ENCODE results near the gene IL3RA. TPM values are rescaled to one million over a fixed set of nuclear protein-coding genes. Genes with fewer than 3 reads are reported as not detected.

Gene IL3RA
- total RNA-seq, 1 experiment from 2014 or later = not detected

DNA sequence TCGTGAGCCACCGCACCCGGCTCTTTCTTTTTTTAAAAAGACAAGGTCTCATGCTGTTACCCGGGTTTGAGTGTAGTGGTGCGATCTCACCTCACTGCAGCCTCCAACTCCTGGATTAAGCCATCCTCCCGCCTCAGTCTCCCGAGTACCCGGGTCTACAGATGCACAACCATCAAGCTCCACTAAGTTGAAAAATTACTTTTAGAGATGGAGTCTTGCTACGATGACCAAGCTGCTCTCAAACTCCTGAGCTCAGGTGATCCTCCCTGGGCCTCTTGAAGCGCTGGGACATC, 53.4 kb downstream of the IL3RA start:
- no peak overlapping the region for H3K4me3 ChIP-seq (ENCODE audit: low read depth, low read length)
- TF ChIP-seq, protein P1, sequence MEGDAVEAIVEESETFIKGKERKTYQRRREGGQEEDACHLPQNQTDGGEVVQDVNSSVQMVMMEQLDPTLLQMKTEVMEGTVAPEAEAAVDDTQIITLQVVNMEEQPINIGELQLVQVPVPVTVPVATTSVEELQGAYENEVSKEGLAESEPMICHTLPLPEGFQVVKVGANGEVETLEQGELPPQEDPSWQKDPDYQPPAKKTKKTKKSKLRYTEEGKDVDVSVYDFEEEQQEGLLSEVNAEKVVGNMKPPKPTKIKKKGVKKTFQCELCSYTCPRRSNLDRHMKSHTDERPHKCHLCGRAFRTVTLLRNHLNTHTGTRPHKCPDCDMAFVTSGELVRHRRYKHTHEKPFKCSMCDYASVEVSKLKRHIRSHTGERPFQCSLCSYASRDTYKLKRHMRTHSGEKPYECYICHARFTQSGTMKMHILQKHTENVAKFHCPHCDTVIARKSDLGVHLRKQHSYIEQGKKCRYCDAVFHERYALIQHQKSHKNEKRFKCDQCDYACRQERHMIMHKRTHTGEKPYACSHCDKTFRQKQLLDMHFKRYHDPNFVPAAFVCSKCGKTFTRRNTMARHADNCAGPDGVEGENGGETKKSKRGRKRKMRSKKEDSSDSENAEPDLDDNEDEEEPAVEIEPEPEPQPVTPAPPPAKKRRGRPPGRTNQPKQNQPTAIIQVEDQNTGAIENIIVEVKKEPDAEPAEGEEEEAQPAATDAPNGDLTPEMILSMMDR (IDR thresholded peaks at IDR 0.05; ENCODE audit: insufficient read depth in 1 of 2, low read depth in 1 of 2, low read length in 1 of 2, severe bottlenecking in 1 of 2, unreplicated experiment in 1 of 2) = no peak
- peaks cover 19% of the 10 kb centered on the region for H3K36me3 ChIP-seq (ENCODE audit: control insufficient read depth, insufficient read depth, low read length)
- POLR2A ChIA-PET = no interaction called here
- no peaks in the 10 kb centered on the region for H3K27me3 ChIP-seq (replicated peaks; ENCODE audit: control insufficient read depth, insufficient read depth, low read length)
- Mint-ChIP-seq H3K36me3 (ENCODE audit: insufficient read depth, unreplicated experiment) (peaks cover 93% of the 10 kb centered on the region), H3K4me1 (ENCODE audit: low read depth, unreplicated experiment) (peaks cover 19% of the 10 kb centered on the region), H3K27ac (ENCODE audit: unreplicated experiment) (no peak overlapping the region), H3K27me3 (ENCODE audit: insufficient read depth, unreplicated experiment) (no peaks in the 10 kb centered on the region), H3K4me3 (ENCODE audit: unreplicated experiment) (peak overlapping the region; percentile 31), H3K9me3 (ENCODE audit: unreplicated experiment) (no peaks in the 10 kb centered on the region)
- H3K4me1 ChIP-seq = 0 out of 2 replicates have a peak, but pooled peaks cover 5% of the 10 kb centered on the region
- H3K9me3 ChIP-seq = no peaks in the 10 kb centered on the region
- intact Hi-C loops (cut with micrococcal nuclease; ENCODE audit: unreplicated experiment) = no loop called here
- peak in 1 of 2 experiments; percentile 24 for DNase-seq
- no TSS peak for BruUV-seq (replicated peaks)
- CTCF ChIA-PET = no interaction called here

DNA sequence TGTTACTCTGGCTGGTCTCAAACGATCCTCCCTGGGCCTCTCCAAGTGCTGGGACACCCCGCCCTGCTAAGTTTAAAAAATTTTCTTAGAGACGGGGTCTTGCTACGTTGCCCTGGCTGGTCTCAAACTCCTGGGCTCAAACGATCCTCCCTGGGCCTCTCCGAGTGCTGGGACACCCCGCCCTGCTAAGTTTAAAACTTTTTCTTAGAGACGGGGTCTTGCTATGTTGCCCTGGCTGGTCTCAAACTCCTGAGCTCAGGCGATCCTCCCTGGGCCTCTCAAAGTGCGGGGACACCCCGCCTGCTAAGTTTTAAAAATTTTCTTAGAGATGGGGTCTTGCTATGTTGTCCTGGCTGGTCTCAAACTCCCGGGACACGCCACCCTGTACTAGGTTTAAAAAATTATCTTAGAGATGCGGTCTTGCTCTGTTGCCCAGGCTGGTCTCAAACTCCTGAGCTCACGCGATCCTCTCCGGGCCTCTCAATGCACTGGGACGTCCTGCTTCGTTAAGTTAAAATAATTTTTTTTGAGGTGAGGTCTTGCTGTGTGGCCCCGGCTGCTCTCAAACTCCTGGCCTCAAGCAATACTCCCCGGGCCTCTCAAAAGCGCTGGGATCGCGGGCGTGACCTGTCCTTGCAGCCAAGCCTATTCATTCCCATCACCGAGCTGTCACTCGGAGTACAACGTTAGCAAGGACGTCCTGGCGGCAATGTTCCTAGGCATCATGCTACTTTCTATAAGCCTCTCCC, 54.2 kb downstream of the IL3RA start:
- TF ChIP-seq, protein P1 (IDR thresholded peaks at IDR 0.05; ENCODE audit: insufficient read depth in 1 of 2, low read depth in 1 of 2, low read length in 1 of 2, severe bottlenecking in 1 of 2, unreplicated experiment in 1 of 2) = no peak
- Histone ChIP-seq H3K4me1 (0 out of 2 replicates have a peak, but pooled peaks cover 5% of the 10 kb centered on the region), H3K27me3 (replicated peaks; ENCODE audit: control insufficient read depth, insufficient read depth, low read length) (no peaks in the 10 kb centered on the region), H3K4me3 (ENCODE audit: low read depth, low read length) (peak overlapping the region; percentile 100), H3K36me3 (ENCODE audit: control insufficient read depth, insufficient read depth, low read length) (peaks cover 16% of the 10 kb centered on the region), H3K9me3 (no peaks in the 10 kb centered on the region)
- peak in 1 of 2 experiments; percentile 22 for DNase-seq
- Mint-ChIP-seq H3K36me3 (ENCODE audit: insufficient read depth, unreplicated experiment) (peaks cover 94% of the 10 kb centered on the region), H3K27ac (ENCODE audit: unreplicated experiment) (peak overlapping the region; percentile 99), H3K4me1 (ENCODE audit: low read depth, unreplicated experiment) (peaks cover 20% of the 10 kb centered on the region), H3K9me3 (ENCODE audit: unreplicated experiment) (no peaks in the 10 kb centered on the region), H3K27me3 (ENCODE audit: insufficient read depth, unreplicated experiment) (no peaks in the 10 kb centered on the region), H3K4me3 (ENCODE audit: unreplicated experiment) (peak overlapping the region; percentile 93)
- intact Hi-C loops (cut with micrococcal nuclease; ENCODE audit: unreplicated experiment) = no loop called here
- ChIA-PET POLR2A (no interaction called here), CTCF (no interaction called here)
- BruUV-seq (replicated peaks) = no TSS peak

DNA sequence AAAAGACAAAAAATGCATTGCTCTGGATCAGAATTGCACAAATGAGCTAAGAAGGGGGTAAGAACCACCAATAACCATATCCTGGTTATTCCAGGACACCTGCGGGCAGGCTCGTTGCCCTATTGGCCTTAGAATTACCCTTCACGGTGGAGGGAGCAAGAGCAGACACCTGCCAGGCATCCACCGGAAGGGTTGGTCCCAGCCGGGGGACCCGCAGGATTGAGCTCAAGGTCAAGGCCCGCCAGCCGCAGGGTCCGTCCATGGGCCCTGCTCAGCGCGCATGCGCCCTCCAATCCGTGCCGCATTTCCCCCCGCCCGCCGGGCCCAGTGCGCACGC, 54.8 kb downstream of the IL3RA start:
- intact Hi-C loops (cut with micrococcal nuclease; ENCODE audit: unreplicated experiment) = no loop called here
- 0 out of 2 replicates have a peak, but pooled peaks cover 5% of the 10 kb centered on the region for H3K4me1 ChIP-seq
- peak overlapping the region; percentile 93 for H3K4me3 Mint-ChIP-seq (ENCODE audit: unreplicated experiment)
- H3K36me3 Mint-ChIP-seq (ENCODE audit: insufficient read depth, unreplicated experiment) = peaks cover 94% of the 10 kb centered on the region
- TF ChIP-seq, protein P1 (IDR thresholded peaks at IDR 0.05; ENCODE audit: insufficient read depth in 1 of 2, low read depth in 1 of 2, low read length in 1 of 2, severe bottlenecking in 1 of 2, unreplicated experiment in 1 of 2) = no peak
- no peaks in the 10 kb centered on the region for H3K9me3 ChIP-seq
- peaks cover 25% of the 10 kb centered on the region for H3K4me1 Mint-ChIP-seq (ENCODE audit: low read depth, unreplicated experiment)
- ChIA-PET CTCF (no interaction called here), POLR2A (no interaction called here)
- no TSS peak for BruUV-seq (replicated peaks)
- peaks cover 17% of the 10 kb centered on the region for H3K36me3 ChIP-seq (ENCODE audit: control insufficient read depth, insufficient read depth, low read length)
- DNase-seq = peak; percentile 88 to 94
- H3K27ac Mint-ChIP-seq (ENCODE audit: unreplicated experiment) = peak overlapping the region; percentile 99
- no peaks in the 10 kb centered on the region for H3K27me3 Mint-ChIP-seq (ENCODE audit: insufficient read depth, unreplicated experiment)
- no peaks in the 10 kb centered on the region for H3K27me3 ChIP-seq (replicated peaks; ENCODE audit: control insufficient read depth, insufficient read depth, low read length)
- peak overlapping the region; percentile 100 for H3K4me3 ChIP-seq (ENCODE audit: low read depth, low read length)
- no peaks in the 10 kb centered on the region for H3K9me3 Mint-ChIP-seq (ENCODE audit: unreplicated experiment)

Data from Caco-2 (cell line).